ENCODE measurements around the gene XYLT1. TPM values are rescaled to one million over a fixed set of nuclear protein-coding genes. Genes with fewer than 3 reads are reported as not detected.

Gene XYLT1
- total and polyA plus RNA-seq, 8 donors, result 6.0 to 8.4 (median 7.3) TPM

DNA sequence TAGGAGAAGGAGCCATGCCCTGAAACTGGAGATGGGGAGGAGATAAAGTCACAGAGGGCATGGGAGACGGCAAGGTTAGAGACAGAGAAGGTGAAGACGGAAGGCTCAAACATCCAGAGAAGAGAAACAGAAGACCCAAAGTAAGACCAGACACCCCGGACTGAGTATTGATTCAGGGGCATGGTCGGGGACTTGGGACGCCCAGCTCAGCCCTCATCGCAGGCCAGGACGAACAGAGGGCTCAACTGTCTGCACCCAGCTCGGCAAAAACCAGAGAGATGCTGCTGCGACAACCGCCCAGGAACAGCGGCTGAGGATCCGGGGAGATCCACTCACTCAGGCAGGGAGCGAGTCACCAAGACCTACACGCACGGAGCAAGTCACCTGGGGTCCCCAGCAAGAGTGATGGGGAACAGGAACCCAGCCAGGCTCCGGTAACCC is 999 bp downstream of the XYLT1 start:
- Histone ChIP-seq H3K4me1 (peaks cover 0 to 51% of the 10 kb centered on the region in 2 donors), H3K36me3 (no peaks in the 10 kb centered on the region), H3K27ac (no peak overlapping the region), H3K9me3 (no peaks in the 10 kb centered on the region), H3K4me3 (peak overlapping the region; percentile 36 to 50), H3K27me3 (peaks cover 8 to 46% of the 10 kb centered on the region in 2 donors)
- ATAC-seq, result peak; percentile 7
- no peak for DNase-seq
- TF ChIP-seq, protein P1, sequence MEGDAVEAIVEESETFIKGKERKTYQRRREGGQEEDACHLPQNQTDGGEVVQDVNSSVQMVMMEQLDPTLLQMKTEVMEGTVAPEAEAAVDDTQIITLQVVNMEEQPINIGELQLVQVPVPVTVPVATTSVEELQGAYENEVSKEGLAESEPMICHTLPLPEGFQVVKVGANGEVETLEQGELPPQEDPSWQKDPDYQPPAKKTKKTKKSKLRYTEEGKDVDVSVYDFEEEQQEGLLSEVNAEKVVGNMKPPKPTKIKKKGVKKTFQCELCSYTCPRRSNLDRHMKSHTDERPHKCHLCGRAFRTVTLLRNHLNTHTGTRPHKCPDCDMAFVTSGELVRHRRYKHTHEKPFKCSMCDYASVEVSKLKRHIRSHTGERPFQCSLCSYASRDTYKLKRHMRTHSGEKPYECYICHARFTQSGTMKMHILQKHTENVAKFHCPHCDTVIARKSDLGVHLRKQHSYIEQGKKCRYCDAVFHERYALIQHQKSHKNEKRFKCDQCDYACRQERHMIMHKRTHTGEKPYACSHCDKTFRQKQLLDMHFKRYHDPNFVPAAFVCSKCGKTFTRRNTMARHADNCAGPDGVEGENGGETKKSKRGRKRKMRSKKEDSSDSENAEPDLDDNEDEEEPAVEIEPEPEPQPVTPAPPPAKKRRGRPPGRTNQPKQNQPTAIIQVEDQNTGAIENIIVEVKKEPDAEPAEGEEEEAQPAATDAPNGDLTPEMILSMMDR (IDR thresholded peaks at IDR 0.05), result no peak
- intact Hi-C loops (cut with DNase I), result loop anchor here in 1 of 2 donors (10.0 kb wide), 2 partner anchors 195 to 245 kb away; no protein-coding TSS in a partner anchor

DNA sequence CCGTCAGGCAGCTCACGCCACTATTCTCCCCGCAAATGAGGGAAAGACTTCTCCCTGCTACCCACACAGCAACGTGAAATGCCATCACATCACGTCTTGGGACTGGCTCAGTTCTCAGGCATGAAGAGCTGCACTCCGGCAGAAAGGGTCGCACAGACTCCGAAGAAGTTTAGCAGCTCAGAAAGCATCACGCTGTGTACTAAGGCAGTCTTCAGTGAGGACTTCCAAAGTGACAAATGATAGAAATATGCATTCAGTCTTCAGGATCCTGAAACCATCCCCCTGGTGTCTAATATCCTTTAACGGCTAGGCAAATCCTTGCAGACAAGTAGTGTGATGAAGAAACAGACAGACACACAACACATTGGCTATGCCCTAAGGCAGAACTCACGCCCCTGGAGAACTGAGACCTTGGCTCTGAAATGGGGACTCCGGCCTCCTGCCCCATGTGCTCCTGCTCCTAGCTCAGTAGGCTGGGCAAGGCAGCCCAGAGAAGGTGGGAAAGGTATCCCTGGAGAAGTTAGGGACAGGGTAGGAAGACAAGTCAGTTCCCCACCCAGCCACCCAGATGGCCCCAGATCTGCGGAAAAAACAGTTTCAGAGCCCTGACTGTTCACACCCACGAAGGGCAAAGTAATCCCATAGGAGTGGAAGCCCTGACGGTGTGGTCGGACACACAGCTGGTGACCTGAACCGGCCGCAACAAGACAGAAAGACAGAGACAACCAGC is 1.6 kb downstream of the XYLT1 start:
- Histone ChIP-seq H3K36me3 (no peaks in the 10 kb centered on the region), H3K4me1 (peaks cover 0 to 47% of the 10 kb centered on the region in 2 donors), H3K4me3 (peak overlapping the region in 1 of 2 donors; percentile 50), H3K27me3 (peaks cover 8 to 40% of the 10 kb centered on the region in 2 donors), H3K9me3 (no peaks in the 10 kb centered on the region), H3K27ac (no peak overlapping the region)
- TF ChIP-seq, protein P1 (IDR thresholded peaks at IDR 0.05), result no peak
- ATAC-seq (no peak), DNase-seq (no peak)
- intact Hi-C loops (cut with DNase I), result loop anchor here in 1 of 2 donors (10.0 kb wide), 2 partner anchors 194 to 244 kb away; no protein-coding TSS in a partner anchor

DNA sequence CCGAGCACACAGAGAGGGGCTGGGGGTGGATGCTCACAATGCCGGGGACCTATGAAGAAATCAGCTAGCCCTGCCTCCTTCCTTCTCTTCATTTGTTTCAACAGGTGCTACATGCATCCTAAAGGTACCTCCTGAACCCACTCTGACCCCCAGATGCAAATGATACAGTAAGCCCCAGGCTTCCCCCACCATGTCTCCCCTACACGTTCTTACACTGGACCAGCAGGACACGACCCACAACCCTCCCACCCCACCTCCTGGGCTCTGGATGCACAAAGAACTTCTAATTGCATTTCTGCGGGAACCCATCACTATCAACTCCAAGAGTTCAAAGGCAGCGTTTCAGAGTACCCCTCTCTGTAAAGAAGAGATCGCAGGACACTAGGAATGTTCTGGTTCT is 2.1 kb downstream of the XYLT1 start:
- DNase-seq (no peak), ATAC-seq (no peak)
- TF ChIP-seq, protein P1 (IDR thresholded peaks at IDR 0.05), result no peak
- Histone ChIP-seq H3K27me3 (peaks cover 8 to 35% of the 10 kb centered on the region in 2 donors), H3K36me3 (no peaks in the 10 kb centered on the region), H3K9me3 (no peaks in the 10 kb centered on the region), H3K27ac (no peak overlapping the region), H3K4me3 (peak overlapping the region in 1 of 2 donors; percentile 50), H3K4me1 (peaks cover 0 to 43% of the 10 kb centered on the region in 2 donors)
- intact Hi-C loops (cut with DNase I), result loop anchor here in 1 of 2 donors (10.0 kb wide), 2 partner anchors 194 to 244 kb away; no protein-coding TSS in a partner anchor

DNA sequence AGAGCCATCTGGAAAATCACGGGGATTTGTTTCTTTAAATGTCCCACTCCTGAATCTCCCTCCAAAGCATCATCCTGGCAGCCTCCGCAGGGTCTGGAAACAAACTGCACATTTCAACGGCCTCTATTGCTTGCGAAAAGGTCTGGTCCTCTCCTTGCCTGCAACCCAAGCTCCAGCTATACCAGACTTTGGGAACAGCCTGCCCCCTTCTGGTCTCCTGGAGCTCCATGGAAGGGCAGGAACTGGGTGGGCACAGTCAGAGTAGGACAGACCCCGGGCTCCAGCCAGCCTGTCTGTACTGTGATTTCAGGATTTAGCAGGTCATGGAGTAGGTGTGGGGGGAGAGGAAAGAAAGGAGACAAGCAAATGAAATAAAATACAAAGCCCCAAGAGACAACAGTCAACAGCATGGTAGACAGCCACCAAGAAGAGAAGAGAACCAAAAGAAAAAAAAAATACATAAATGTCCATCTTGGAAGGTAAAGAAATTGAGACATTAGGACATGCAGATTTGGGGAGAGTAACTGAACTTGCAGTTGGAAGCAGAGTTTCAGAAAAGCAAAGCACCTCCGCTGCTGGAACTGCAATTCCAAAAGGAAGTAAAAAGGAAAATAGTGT is 2.7 kb downstream of the XYLT1 start:
- TF ChIP-seq, protein P1 (IDR thresholded peaks at IDR 0.05), result peak; percentile 44 to 53
- ATAC-seq (peak; percentile 80), DNase-seq (peak in 2 of 4 donors; percentile 70 to 82)
- Histone ChIP-seq H3K4me3 (no peak overlapping the region), H3K36me3 (no peaks in the 10 kb centered on the region), H3K9me3 (no peaks in the 10 kb centered on the region), H3K27ac (no peak overlapping the region), H3K27me3 (peaks cover 8 to 31% of the 10 kb centered on the region in 2 donors), H3K4me1 (peaks cover 0 to 43% of the 10 kb centered on the region in 2 donors)
- intact Hi-C loops (cut with DNase I), result loop anchor here in 1 of 2 donors (10.0 kb wide), 2 partner anchors 193 to 243 kb away; no protein-coding TSS in a partner anchor

DNA sequence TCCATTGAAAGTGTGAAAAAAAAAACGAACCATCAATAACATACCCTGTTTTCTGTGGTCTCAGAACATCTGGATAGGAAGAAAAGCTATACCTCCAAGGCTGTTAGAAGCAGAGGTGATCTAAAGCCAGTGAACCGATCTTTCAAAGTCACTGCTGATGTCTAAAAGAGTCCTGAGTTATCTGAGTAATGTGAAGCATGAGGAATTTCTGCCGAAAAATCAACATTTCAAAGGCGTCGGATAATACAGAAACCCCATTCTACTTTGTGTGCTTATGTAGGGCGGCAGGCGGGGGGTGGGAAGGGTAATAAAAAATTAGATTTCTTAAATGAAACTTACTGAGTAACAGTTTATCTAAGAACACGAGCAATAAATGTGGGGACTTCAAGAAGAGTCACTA is 3.9 kb downstream of the XYLT1 start:
- intact Hi-C loops (cut with DNase I), result loop anchor here in 1 of 2 donors (10.0 kb wide), 2 partner anchors 192 to 242 kb away; no protein-coding TSS in a partner anchor
- no peak for ATAC-seq

More for the DNA sequence above, 3.9 kb downstream of the XYLT1 start:
- DNase-seq, result no peak
- Histone ChIP-seq H3K9me3 (no peaks in the 10 kb centered on the region), H3K4me1 (peaks cover 0 to 52% of the 10 kb centered on the region in 2 donors), H3K4me3 (no peak overlapping the region), H3K27ac (no peak overlapping the region), H3K36me3 (no peaks in the 10 kb centered on the region), H3K27me3 (peaks cover 8 to 31% of the 10 kb centered on the region in 2 donors)
- TF ChIP-seq, protein P1 (IDR thresholded peaks at IDR 0.05), result no peak
